AG04450 (cell line): Measurements from ENCODE around the gene JPH4. TPM values are rescaled to one million over a fixed set of nuclear protein-coding genes. Genes with fewer than 3 reads are reported as not detected.

ENCODE experiments used
- CTCF ChIA-PET: fragments of 300-600, 350-600 bp; formaldehyde crosslinking; extraction: SDS; loops from one replicate; lab custom pipeline; 2022; ENCODE audit warnings: antibody characterized with exemption, inconsistent platforms; lab: Charles Lee
- POLR2A ChIA-PET: fragments of 350-600 bp; formaldehyde crosslinking; extraction: SDS; loops from one replicate; lab custom pipeline; 2021; ENCODE audit warnings: antibody characterized with exemption, inconsistent platforms; lab: Yijun Ruan, JAX
- DNase-seq: peaks from one replicate; pipeline ENCODE4 v3.0.0-alpha.2; 2011; ENCODE audit warnings: low read depth, low spot score
- H3K27ac ChIP-seq: one replicate; pipeline ENCODE4 v1.5.1; 2012; ENCODE audit warnings: low read depth, low read length, control low read depth
- H3K27me3 ChIP-seq: one replicate; pipeline ENCODE4 v1.6.0; 2012; ENCODE audit warnings: low read length; ENCODE audit not compliant: control insufficient read depth, insufficient read depth
- H3K4me3 ChIP-seq: 2 replicates; pipeline ENCODE4 v1.5.1; 2011; ENCODE audit warnings: mild to moderate bottlenecking, low read depth, low read length, control low read depth
- H3K9me3 ChIP-seq: 2 replicates; pipeline ENCODE4 v1.5.1; 2012; ENCODE audit warnings: low read length; ENCODE audit not compliant: control insufficient read depth, insufficient read depth
- polyA plus RNA-seq: library from polyadenylated mRNA; depleted of rRNA; stranded (reverse); fragments of >200 nt; gene quantifications from 2 replicates; pipeline ENCODE4 v1.2.3, GENCODE V29; 2011
- TF ChIP-seq, protein P1 (sequence below): IDR thresholded peaks from 2 replicates; pipeline ENCODE4 v1.5.1; 2011; ENCODE audit warnings: low read depth, low read length, control low read depth, inconsistent platforms

The JPH4 gene
- polyA plus RNA-seq, 1 experiment = not detected

DNA sequence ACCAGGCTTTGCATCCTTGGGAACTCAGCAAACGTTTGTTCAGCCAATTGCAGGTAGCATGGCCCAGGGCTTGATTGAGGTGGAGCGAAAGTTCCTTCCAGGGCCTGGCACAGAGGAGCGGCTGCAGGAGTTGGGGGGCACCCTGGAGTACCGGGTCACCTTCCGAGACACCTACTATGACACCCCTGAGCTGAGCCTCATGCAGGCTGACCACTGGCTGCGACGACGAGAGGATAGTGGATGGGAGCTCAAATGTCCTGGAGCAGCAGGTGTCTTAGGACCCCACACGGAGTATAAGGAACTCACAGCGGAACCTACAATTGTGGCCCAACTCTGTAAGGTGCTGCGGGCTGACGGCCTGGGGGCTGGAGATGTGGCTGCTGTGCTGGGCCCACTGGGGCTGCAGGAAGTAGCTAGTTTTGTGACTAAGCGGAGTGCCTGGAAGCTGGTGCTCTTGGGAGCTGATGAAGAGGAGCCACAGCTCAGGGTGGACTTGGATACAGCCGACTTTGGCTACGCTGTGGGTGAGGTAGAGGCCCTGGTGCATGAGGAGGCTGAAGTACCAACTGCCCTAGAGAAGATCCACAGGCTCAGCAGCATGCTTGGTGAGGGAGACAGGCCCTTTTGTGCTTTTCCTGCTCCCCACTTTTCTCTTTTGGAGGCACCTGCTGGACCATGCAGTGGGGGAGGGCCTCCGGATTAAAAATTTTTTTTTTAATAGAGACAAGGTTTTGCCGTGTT is 21.7 kb downstream of the JPH4 start:
- ChIA-PET CTCF (interaction anchor here (8.1 kb wide), 1 partner anchor 78 kb away, joined by 330 read pairs; no protein-coding TSS in a partner anchor), POLR2A (interaction anchor here (0.5 to 1.0 kb wide), 3 partner anchors 59 to 531 kb away, joined by 3 to 6 read pairs (median 3); partner anchors contain the start of gene PABPN1)
- no peak for DNase-seq

DNA sequence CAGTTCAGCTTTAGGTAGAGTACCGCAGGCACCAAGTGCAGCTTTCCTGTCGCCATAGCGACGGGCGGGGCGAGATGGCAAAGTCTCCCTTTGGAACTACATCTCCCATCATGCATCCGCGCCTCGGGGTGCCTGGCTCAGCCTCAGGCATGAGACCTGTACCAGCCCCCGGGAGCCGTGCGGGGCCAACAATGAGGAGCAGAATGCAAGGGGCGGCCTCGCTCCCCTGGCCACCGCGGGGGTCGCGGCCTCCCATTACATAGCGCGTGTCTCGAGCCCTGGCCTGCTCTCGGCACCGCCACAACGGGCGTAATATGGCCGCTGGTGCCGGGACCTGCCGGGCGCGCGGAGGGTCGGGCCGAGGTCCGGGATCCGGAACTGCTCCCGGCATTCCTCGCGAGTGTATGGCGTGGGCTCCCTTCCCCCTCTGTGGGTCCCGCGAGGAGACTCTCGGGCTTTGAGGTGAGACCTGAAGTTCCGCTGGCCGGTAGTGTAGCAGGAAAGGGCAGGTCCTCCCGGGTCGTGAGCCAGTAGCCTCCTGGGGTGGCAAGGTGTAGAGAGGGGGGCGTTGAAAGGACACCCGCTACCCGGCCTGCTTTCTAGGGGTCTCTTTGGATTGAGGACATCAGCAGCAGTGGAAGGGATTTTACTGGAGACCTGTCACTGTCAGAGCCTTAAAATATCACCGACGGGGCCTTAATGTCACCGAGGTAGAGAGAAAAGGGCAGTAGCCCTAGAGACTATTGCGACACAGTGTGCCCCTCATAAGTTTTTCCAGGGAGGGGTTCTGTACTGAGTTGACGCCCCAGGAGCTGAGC is 22.5 kb downstream of the JPH4 start, which contains the start of gene THTPA:
Gene THTPA, plus strand, starts transcription at position 390 of the 818 bp plus-strand sequence. CDS start 487 bp downstream, outside the sequence.
- Histone ChIP-seq H3K9me3 (no peaks in the 10 kb centered on the region), H3K4me3 (peak within 1 kb of the TSS; percentile 90), H3K27ac (peak within 1 kb of the TSS; percentile 73), H3K27me3 (no peaks in the 10 kb centered on the region)
- ChIA-PET CTCF (interaction anchor here (2.5 to 8.1 kb wide), 2 partner anchors 78 kb away, joined by 15 to 330 read pairs; no protein-coding TSS in a partner anchor), POLR2A (interaction anchor here (0.5 to 1.0 kb wide), 7 partner anchors 14 to 234 kb away, joined by 3 to 6 read pairs (median 3); no protein-coding TSS in a partner anchor)
- TF ChIP-seq, protein P1, sequence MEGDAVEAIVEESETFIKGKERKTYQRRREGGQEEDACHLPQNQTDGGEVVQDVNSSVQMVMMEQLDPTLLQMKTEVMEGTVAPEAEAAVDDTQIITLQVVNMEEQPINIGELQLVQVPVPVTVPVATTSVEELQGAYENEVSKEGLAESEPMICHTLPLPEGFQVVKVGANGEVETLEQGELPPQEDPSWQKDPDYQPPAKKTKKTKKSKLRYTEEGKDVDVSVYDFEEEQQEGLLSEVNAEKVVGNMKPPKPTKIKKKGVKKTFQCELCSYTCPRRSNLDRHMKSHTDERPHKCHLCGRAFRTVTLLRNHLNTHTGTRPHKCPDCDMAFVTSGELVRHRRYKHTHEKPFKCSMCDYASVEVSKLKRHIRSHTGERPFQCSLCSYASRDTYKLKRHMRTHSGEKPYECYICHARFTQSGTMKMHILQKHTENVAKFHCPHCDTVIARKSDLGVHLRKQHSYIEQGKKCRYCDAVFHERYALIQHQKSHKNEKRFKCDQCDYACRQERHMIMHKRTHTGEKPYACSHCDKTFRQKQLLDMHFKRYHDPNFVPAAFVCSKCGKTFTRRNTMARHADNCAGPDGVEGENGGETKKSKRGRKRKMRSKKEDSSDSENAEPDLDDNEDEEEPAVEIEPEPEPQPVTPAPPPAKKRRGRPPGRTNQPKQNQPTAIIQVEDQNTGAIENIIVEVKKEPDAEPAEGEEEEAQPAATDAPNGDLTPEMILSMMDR = no peak
- peak; percentile 59 for DNase-seq

More for the DNA sequence above, 21.7 kb downstream of the JPH4 start:
- H3K9me3 ChIP-seq = no peaks in the 10 kb centered on the region
- no peaks in the 10 kb centered on the region for H3K27me3 ChIP-seq
- H3K27ac ChIP-seq = peak overlapping the region; percentile 47
- TF ChIP-seq, protein P1 = no peak
- H3K4me3 ChIP-seq = peak overlapping the region; percentile 90

- H3K27ac ChIP-seq = no peak overlapping the region
- DNase-seq = no peak
- CTCF ChIA-PET = interaction anchor here (0.6 to 2.5 kb wide), 2 partner anchors 77 to 255 kb away, joined by 3 to 15 read pairs; no protein-coding TSS in a partner anchor
- TF ChIP-seq, protein P1 = no peak
- peaks cover 3% of the 10 kb centered on the region for H3K27me3 ChIP-seq
- POLR2A ChIA-PET = interaction anchor here (0.6 to 1.0 kb wide), 6 partner anchors 14 to 233 kb away, joined by 3 to 5 read pairs (median 3); no protein-coding TSS in a partner anchor
- peak overlapping the region; percentile 90 for H3K4me3 ChIP-seq
- no peaks in the 10 kb centered on the region for H3K9me3 ChIP-seq
Measured at GRCh38 chr14:23555533-23555881, 23.1 kb downstream of the JPH4 start.

DNA sequence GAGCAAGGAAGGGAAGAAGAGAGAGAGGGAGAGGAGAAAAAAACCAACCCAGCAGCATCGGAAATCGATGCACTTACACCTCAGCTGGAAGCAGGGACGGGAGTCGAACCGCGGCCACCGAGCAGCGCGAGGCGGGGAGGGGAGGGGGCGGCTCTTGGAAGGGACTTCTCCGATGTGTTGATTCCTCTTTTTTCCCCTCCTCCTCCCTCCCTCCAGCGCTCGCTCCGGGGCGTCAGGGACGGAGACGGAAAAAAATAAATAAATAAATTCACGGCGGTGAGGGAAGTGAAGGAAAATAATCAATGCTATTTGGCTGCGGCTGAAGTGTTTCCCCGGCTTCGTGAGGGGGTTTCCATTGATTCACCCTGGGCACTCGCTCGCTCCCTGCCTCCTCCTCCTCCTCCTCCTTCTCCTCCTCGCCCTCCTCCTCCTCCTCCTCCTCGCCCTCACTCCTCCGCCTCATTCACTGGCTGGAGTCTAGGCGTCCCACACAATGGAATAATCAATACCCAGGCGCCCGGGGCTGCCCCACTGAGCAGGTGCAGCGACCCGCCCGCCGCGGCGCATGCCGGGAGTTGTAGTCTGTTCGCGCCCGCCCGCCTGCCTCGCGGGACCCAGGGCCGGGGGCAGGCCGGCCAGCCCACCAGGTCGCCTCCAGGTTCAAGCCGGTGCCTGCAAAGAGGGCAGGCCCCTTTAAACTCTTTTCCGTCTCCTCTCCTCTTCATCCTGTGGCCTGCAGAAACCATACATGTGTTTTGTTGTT is 27.1 kb downstream of the JPH4 start, which contains the start of gene ZFHX2:
Gene ZFHX2, minus strand, starts transcription at position 500 of the 763 bp plus-strand sequence. CDS start 16,440 bp downstream, outside the sequence.
- peak within 1 kb of the TSS; percentile 63 for H3K4me3 ChIP-seq
- ChIA-PET CTCF (interaction anchor here (0.7 to 1.8 kb wide), 5 partner anchors 9 to 328 kb away, joined by 3 to 8 read pairs (median 3); no protein-coding TSS in a partner anchor), POLR2A (no interaction called here)
- TF ChIP-seq, protein P1 = no peak
- H3K27ac ChIP-seq = no peak within 1 kb of the TSS
- DNase-seq = no peak
- peaks cover 31% of the 10 kb centered on the region for H3K27me3 ChIP-seq
- H3K9me3 ChIP-seq = no peaks in the 10 kb centered on the region
